ENCODE data around the gene CAMTA1.

Gene CAMTA1

GRCh38 chr1:6905331-6905730 is 120.1 kb downstream of the CAMTA1 start:
- TF ChIP-seq ZFP3 (CRISPR knock-in tag; IDR thresholded peaks at IDR 0.05) (no peak), ZFP30 (CRISPR knock-in tag; IDR thresholded peaks at IDR 0.05) (no peak), BACH2 (CRISPR knock-in tag; IDR thresholded peaks at IDR 0.05; ENCODE audit: borderline replicate concordance) (no peak), CSDC2 (CRISPR knock-in tag; IDR thresholded peaks at IDR 0.05) (no peak), ZNF565 (CRISPR knock-in tag; conservative IDR thresholded peaks at IDR 0.05; ENCODE audit: low read depth) (no peak), GLIS3 (CRISPR knock-in tag; IDR thresholded peaks at IDR 0.05) (no peak), ARNTL (CRISPR knock-in tag; IDR thresholded peaks at IDR 0.05; ENCODE audit: borderline replicate concordance, low read depth) (no peak), TSHZ2 (CRISPR knock-in tag; IDR thresholded peaks at IDR 0.05) (no peak), ZNF70 (CRISPR knock-in tag; IDR thresholded peaks at IDR 0.05) (no peak), ISL1 (CRISPR knock-in tag; IDR thresholded peaks at IDR 0.05) (no peak), ZC3H10 (CRISPR knock-in tag; IDR thresholded peaks at IDR 0.05) (no peak), TOX (CRISPR knock-in tag; IDR thresholded peaks at IDR 0.05; ENCODE audit: borderline replicate concordance) (no peak), ZNF8 (CRISPR knock-in tag; IDR thresholded peaks at IDR 0.05) (no peak), ESRRG (CRISPR knock-in tag; IDR thresholded peaks at IDR 0.05) (no peak)
- TF ChIP-seq, protein P1, sequence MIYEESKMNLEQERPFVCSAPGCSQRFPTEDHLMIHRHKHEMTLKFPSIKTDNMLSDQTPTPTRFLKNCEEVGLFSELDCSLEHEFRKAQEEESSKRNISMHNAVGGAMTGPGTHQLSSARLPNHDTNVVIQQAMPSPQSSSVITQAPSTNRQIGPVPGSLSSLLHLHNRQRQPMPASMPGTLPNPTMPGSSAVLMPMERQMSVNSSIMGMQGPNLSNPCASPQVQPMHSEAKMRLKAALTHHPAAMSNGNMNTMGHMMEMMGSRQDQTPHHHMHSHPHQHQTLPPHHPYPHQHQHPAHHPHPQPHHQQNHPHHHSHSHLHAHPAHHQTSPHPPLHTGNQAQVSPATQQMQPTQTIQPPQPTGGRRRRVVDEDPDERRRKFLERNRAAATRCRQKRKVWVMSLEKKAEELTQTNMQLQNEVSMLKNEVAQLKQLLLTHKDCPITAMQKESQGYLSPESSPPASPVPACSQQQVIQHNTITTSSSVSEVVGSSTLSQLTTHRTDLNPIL (CRISPR knock-in tag; IDR thresholded peaks at IDR 0.05; ENCODE audit: low read depth), result no peak
- TF ChIP-seq, protein P2, sequence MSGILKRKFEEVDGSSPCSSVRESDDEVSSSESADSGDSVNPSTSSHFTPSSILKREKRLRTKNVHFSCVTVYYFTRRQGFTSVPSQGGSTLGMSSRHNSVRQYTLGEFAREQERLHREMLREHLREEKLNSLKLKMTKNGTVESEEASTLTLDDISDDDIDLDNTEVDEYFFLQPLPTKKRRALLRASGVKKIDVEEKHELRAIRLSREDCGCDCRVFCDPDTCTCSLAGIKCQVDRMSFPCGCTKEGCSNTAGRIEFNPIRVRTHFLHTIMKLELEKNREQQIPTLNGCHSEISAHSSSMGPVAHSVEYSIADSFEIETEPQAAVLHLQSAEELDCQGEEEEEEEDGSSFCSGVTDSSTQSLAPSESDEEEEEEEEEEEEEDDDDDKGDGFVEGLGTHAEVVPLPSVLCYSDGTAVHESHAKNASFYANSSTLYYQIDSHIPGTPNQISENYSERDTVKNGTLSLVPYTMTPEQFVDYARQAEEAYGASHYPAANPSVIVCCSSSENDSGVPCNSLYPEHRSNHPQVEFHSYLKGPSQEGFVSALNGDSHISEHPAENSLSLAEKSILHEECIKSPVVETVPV (CRISPR knock-in tag; IDR thresholded peaks at IDR 0.05), result no peak
- TF ChIP-seq, protein P3, sequence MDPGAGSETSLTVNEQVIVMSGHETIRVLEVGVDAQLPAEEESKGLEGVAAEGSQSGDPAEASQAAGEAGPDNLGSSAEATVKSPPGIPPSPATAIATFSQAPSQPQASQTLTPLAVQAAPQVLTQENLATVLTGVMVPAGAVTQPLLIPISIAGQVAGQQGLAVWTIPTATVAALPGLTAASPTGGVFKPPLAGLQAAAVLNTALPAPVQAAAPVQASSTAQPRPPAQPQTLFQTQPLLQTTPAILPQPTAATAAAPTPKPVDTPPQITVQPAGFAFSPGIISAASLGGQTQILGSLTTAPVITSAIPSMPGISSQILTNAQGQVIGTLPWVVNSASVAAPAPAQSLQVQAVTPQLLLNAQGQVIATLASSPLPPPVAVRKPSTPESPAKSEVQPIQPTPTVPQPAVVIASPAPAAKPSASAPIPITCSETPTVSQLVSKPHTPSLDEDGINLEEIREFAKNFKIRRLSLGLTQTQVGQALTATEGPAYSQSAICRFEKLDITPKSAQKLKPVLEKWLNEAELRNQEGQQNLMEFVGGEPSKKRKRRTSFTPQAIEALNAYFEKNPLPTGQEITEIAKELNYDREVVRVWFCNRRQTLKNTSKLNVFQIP (CRISPR knock-in tag; IDR thresholded peaks at IDR 0.05; ENCODE audit: borderline replicate concordance, low read depth), result no peak
- ATAC-seq, result no peak

DNA sequence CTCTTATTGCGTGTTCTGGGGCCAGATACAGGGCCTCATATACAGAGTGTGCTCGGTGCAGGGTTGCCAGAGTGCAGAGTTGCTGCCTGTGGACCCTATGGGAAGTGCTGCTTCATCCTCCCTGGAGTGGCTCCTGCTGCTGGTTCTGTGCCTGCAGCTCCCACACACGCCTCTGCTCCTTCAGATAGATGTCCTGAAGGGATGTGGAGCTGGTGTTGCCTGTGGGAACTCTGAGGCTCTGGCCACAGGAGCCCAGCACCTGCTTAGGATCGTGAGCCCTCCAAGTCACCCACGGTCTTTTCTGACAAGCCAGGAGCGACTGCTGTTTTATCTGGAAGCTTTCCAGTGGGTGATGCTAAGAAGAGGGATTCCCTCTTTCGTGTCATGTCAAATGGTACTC is 120.5 kb downstream of the CAMTA1 start:
- ATAC-seq, result no peak
- no peak for TF ChIP-seq OSR1 (CRISPR knock-in tag; IDR thresholded peaks at IDR 0.05)
- TF ChIP-seq ZC3H10 (CRISPR knock-in tag; IDR thresholded peaks at IDR 0.05), result no peak
- TF ChIP-seq, protein P3 (CRISPR knock-in tag; IDR thresholded peaks at IDR 0.05; ENCODE audit: borderline replicate concordance, low read depth), result no peak
- no peak for TF ChIP-seq ZNF70 (CRISPR knock-in tag; IDR thresholded peaks at IDR 0.05)

DNA sequence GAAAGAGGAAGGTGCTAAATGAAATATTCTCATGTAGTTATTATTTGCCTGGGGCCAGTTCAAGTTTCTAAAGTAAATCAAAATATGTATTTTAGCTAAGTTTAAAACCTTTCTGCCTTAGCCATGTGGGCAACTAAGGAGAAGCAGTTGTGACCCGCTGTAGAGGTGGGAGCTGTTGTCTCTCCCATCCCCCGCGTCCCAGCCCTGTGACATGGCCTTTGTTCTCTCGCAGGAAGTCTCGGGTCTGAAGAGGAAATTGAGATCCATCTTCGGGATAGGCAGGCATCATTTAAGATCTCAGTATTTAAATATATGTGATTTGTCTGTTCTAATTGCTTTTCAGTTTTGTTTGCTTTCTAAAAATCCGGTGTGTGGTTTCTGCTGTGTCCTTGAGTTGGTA is 121.5 kb downstream of the CAMTA1 start:
- no peak for TF ChIP-seq PPARA (CRISPR knock-in tag; IDR thresholded peaks at IDR 0.05; ENCODE audit: borderline replicate concordance)
- TF ChIP-seq, protein P2 (CRISPR knock-in tag; IDR thresholded peaks at IDR 0.05), result no peak
- no peak for TF ChIP-seq CSDC2 (CRISPR knock-in tag; IDR thresholded peaks at IDR 0.05)
- TF ChIP-seq ZNF8 (CRISPR knock-in tag; IDR thresholded peaks at IDR 0.05), result no peak
- TF ChIP-seq TCF4 (CRISPR knock-in tag; IDR thresholded peaks at IDR 0.05; ENCODE audit: borderline replicate concordance), result no peak
- ATAC-seq, result no peak
